Stimulated activated CD8-positive, alpha-beta memory T cell treated with anti-CD3 and anti-CD28 coated beads, Interleukin-15, amount 100 ng/mL, for 24 hours (primary cell): ENCODE data around the gene CASR.
"Not testable (repeated sequence)": the region's sequence is repeated elsewhere in the genome, so short reads cannot be mapped to it uniquely, and the experiment has no call there.

Experiments
- DNase-seq: peaks from one replicate; pipeline ENCODE4 v3.0.0-alpha.2; 2020; ENCODE audit warnings: low read depth

CASR gene

GRCh38 chr3:122183521-122183892, at the start of gene CASR:
Gene CASR (plus strand): TSS chr3:122183668. CDS start chr3:122254190, 70,522 bp downstream.
- DNase-seq: no peak

- DNase-seq: no peak
Observed at GRCh38 chr3:122146466-122146865, 37.0 kb upstream of the CASR start.

- no peak for DNase-seq
Observed at GRCh38 chr3:122148941-122149627, 34.4 kb upstream of the CASR start.

GRCh38 chr3:122151480-122151879, 32.0 kb upstream of the CASR start:
- no peak for DNase-seq

- DNase-seq: not testable (repeated sequence)
Observed at GRCh38 chr3:122164983-122165382, 18.5 kb upstream of the CASR start.

GRCh38 chr3:122167630-122168029, 15.8 kb upstream of the CASR start:
- DNase-seq: no peak

GRCh38 chr3:122168044-122168443, 15.4 kb upstream of the CASR start:
- no peak for DNase-seq

GRCh38 chr3:122169911-122170310, 13.6 kb upstream of the CASR start:
- DNase-seq: no peak

GRCh38 chr3:122171361-122171760, 12.1 kb upstream of the CASR start:
- DNase-seq: not testable (repeated sequence)

GRCh38 chr3:122178711-122179110, 4.8 kb upstream of the CASR start:
- no peak for DNase-seq

- DNase-seq: no peak
Observed at GRCh38 chr3:122183893-122184590, 574 bp downstream of the CASR start.

GRCh38 chr3:122184591-122184929, 1.1 kb downstream of the CASR start:
- DNase-seq: no peak

GRCh38 chr3:122186372-122186771, 2.9 kb downstream of the CASR start:
- no peak for DNase-seq

GRCh38 chr3:122188737-122189136, 5.3 kb downstream of the CASR start:
- DNase-seq: no peak

- no peak for DNase-seq
Observed at GRCh38 chr3:122189357-122189756, 5.9 kb downstream of the CASR start.

- DNase-seq: no peak
Observed at GRCh38 chr3:122190525-122190924, 7.1 kb downstream of the CASR start.

GRCh38 chr3:122198966-122199365, 15.5 kb downstream of the CASR start:
- DNase-seq: no peak

- DNase-seq: no peak
Observed at GRCh38 chr3:122199552-122199951, 16.1 kb downstream of the CASR start.

- no peak for DNase-seq
Observed at GRCh38 chr3:122200661-122201060, 17.2 kb downstream of the CASR start.

- not testable (repeated sequence) for DNase-seq
Observed at GRCh38 chr3:122201476-122201875, 18.0 kb downstream of the CASR start.

GRCh38 chr3:122208579-122208978, 25.1 kb downstream of the CASR start:
- DNase-seq: no peak

GRCh38 chr3:122213650-122214049, 30.2 kb downstream of the CASR start:
- no peak for DNase-seq

- no peak for DNase-seq
Observed at GRCh38 chr3:122214711-122215110, 31.2 kb downstream of the CASR start.
